GM18861 (cell line): Measurements from ENCODE around the gene TCEANC2.
A peak's percentile ranks its signal among the peaks of the same experiment; 100 is the strongest.
"Not testable (repeated sequence)": the region's sequence is repeated elsewhere in the genome, so short reads cannot be mapped to it uniquely, and the experiment has no call there.

Experiments used
- ATAC-seq: cut with Tn5 transposase; IDR thresholded peaks from one replicate; pipeline ENCODE4 v1.9.1; 2021; ENCODE audit not compliant: unreplicated experiment

The TCEANC2 gene

DNA sequence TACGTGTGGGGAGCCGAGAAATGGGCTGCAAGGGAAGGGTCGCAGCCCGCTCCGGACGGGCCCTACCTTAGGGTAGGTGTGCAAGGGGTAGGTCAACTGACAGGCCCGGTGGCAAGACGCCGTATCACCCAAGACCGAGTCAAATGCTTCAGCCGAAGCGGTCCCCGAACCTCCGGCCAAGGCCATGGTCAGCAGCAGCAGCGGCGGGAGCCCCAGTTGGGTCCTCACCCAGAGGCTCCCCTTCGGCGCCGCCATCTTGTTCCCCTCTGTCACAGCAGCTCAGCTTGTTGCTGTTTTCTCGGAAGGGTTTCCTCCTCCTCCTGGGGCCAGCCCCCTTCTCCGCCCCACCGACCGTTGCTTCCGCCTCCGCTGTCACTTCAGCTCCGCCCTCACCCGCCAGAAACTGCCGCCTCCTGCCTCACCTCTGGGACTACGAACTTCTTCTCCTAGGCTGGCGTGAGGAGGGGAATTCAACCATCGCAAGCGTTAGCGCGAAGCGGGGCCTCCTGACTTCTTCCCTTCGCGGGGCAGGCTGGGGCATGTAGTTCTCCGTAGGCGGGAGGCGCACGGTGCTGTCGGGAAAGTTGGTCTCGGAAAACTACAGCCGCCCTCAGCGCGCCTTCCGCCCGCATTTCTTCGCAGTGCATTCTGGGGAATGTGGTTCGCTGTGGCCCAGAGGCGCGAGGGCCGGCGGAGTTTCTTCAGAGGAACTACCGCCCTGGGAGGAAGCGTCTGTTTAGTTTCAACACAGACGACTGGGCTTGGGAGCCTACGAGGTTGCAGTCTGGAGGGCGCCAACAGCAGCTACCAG lies at the start of gene TCEANC2, which contains the start of gene TMEM59:
TCEANC2 (plus strand) TSS at position 675 of the 811 bp plus-strand sequence. CDS start 815 bp downstream, outside the sequence.
TMEM59 (minus strand) TSS at position 271 of the 811 bp plus-strand sequence; CDS start at position 255, 16 bp downstream.
- peak; percentile 90 for ATAC-seq

DNA sequence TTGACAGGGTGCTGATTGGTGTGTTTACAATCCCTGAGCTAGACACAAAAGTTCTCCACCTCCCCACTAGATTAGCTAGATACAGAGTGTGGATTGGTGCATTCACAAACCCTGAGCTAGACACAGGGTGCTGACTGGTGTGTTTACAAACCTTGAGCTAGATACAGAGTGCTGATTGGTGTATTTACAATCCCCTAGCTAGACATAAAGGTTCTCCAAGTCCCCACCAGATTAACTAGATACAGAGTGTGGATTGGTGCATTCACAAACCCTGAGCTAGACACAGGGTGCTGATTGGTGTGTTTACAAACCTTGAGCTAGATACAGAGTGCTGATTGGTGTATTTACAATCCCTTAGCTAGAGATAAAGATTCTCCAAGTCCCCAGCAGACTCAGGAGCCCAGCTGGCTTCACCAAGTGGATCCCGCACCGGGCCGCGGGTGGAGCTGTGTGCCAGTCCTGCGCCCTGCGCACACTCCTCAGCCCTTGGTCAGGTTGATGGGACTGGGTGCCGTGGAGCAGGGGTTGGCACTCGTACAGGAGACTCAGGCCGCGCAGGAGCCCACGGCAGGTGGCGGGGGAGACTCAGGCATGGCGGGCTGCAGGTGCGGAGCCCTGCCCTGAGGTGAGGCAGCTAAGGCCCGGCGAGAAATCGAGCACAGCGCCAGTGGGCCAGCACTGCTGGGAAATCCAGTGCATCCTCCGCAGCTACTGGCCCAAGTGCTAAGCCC lies 49.5 kb upstream of the TCEANC2 start:
- ATAC-seq = not testable (repeated sequence)

DNA sequence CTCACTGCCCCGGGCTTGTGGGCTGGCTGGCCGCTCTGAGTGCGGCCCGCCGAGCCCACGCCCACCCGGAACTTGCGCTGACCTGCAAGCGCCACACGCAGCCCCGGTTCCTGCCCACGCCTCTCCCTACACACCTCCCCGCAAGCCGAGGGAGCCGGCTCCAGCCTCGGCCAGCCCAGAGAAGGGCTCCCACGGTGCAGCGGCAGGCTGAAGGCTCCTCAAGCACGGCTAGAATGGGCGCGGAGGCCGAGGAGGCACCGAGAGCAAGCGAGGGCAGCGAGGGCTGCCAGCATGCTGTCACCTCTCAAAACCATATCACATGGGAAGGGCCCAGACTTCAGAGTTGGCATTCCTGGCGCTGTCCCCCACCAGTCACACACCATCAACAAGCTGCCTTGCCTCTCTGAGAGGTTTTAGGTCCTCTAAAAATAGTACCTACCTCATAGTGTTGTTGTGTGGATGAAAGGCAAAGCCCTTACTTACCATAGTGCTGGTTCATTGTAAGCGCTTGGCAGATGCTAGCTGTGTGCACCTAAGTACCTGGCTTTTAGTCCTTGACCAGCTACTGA lies 48.8 kb upstream of the TCEANC2 start:
- no peak for ATAC-seq

DNA sequence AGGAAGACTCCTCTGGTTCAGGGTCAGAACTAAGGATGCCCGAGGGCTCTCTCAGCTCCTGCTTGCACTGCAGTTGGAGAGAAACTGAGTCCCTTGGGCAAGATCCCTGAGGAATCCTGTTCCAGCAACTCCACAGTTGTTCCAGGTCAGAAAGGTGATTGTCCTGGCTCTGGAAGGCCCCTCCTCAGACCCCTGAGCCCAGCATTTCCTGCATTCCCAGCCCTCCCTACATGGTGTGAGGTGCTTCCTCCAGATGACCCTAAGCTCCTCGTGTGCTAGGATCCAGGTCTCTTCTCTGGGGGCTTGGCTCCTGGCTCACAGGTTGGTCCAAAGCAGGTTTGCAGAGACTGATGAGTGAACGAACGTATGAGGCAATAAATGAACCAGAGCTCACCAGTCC lies 46.9 kb upstream of the TCEANC2 start:
- no peak for ATAC-seq

DNA sequence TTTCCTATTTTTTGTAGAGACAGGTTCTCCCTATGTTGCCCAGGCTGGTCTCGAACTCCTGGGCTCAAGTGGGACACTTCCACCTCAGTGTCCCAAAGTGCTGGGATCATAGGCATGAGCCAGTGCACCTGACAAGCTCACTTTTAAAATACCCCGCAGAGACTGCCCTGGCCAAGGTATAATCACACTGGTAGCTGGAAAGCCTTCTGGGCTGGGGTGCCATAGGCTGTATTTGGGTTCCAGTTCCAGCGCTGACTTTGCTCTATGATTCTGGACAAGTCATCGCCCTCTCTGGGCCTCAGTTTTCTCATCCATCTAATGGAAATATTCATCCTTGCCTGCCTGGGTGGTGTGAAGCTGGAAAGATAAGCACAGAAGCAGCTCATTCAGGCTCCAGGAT lies 45.8 kb upstream of the TCEANC2 start:
- no peak for ATAC-seq

DNA sequence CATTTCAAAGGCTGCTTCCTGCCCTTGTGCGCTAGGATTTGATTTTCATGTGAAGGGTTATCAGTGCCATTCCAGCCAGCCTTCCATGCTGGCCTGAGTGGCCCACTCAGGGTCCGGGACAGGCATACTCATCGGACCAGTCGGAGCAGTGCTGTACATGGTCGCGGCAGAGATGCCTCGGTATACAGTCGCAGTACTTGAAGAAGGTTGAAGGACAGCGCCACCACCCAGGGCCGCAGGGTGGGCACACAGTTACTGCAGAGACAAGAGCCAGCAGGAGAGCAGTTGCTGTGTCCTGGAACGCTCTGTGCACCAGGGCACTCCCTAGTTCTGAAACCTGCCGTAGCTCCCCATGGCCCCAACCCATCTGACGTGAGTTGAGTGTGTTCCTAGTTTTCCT lies 44.5 kb upstream of the TCEANC2 start:
- ATAC-seq = no peak

DNA sequence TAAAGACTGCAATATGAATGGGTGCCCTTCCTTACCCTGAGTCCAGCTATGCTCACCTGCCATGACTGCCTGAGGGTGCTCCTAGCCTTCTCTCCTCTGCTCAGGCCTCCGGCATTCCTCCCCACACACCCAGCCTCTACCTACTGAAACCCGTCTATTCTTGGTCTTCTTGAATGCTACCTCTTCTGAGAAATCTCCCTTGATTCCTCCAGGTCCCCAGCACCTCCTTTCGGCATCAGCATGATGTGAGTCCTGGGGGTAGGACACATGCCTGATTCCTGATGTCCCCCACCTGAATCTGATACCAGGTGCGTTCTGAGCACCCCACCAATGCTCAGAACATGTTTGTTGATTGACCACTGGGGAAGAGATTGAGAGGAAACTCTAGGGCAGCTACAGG lies 44.0 kb upstream of the TCEANC2 start:
- ATAC-seq = no peak

DNA sequence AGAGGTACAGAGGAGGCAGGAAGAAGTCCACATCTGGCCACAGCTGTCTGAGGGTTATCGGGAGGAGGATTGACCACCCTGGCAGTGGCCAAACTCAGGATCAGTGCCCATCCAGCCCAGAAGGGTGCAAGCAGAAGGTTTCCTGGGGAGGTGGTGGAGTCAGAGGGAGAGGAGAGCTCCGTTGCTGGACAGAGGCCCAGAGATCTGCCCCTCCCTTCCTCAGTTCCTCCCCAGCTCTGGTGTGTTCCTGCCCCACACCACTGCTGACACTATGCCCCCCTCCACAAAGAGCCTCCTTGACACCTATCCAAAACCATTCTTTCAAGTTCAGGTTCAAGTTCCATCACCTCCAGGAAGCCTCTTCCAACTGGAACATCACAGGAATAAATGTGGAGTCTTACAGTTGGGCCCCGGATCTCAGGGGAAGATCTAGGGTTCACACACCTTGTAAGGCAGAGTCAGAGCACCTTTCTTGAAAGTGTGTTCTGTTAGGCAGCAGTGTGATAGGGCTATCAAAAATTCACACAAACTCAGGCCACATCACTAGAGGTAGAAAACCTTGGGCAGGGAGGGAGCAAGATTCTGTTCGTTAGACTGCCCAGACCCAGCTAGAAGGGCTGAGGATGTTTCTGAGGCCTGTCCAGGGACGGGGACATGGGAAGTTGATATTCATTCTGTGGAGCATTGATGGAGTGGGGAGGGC lies 42.8 kb upstream of the TCEANC2 start:
- no peak for ATAC-seq

DNA sequence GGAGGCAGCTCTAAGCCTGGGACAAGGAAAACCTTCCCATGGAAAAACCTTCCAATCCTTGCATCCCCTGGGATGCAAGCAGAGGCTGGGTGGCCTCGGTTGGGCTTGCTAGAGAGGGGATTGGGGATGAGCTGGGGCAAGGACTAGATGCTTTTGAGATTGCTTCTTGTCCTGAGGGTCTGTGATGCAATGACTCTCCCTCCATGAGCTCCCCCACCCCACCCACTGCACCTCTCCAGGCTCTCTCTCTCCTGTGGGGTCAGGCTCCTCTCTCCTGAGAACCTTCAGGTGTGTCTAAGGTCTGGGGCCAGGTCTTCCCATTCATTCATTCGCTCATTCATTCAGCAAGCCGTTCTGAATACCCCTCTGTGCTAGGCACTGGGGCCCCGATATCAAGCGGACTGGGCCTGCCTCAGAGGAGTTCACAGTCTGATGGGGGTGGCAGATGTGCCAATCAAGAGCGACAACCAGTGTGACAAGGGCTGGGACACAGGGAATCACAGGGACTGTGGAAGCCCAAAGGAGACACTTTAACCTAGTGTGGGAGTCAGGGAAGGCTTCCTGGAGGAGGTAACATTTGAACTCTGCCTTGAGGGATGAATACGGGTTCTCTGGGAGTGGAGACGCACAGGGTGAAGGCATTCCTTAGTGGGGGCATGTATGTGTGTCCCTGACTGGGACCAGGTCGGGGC lies 41.9 kb upstream of the TCEANC2 start:
- ATAC-seq = no peak

DNA sequence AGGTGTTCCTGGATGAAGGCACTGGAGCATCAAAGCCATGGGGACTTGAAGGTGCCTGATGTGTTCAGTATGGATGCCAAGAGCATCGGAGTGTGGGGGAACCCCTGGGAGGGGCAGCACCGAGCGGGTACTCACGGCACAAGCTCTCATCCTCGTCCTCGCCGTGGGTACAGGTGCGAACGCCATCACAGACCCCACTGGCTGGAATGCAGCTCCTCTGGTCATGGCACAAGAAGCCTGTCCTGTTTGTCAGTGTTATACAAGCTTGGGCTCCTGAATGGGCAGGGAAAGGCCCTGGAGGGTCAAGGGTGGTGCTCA lies 41.4 kb upstream of the TCEANC2 start:
- no peak for ATAC-seq

DNA sequence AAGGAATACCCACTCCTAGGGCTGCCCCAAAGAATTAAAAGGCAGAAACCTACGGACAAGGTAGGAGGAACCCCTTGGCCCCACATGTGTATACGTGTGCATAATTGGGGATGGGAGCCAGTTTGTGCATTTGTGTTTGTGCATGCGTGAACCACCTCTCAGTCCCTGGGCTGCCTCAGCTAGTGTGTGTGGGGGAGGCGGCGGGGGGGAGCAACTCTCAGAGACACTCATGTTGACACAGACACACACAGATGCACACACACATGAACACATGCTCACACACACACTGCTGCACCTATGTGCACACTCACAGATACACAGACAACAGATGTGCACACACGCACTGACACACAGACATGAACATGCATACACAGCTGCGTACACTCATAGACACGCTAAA lies 40.5 kb upstream of the TCEANC2 start:
- no peak for ATAC-seq

DNA sequence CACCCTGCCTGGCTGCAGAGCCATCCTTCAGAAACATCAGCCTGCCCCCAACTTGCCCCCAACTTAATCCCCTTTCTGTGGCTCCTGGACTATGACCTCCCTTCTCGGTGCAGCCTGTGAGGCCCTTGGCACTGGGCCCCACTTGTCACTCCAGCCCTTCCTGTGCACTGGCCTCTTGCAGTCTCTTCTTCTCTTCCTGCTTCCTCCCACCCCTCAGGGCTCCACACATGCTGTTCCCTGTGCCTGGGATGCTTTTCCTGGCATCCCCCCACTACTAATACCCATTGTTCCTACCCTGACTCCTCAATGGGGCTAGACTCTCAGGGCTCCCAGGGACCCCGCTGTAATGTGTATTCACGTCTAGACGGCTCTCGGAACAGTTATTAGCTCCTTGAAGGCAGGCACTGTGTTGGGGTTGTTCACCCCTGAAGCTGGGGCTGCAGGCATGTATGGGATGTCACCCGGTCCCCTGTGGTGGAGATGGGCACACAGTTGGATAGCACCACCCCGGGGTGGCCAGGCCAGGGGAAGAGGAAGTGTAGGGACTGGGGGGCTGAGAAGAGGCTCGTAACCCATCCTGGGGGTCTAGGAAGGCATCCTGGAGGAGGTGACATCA lies 39.9 kb upstream of the TCEANC2 start:
- no peak for ATAC-seq

DNA sequence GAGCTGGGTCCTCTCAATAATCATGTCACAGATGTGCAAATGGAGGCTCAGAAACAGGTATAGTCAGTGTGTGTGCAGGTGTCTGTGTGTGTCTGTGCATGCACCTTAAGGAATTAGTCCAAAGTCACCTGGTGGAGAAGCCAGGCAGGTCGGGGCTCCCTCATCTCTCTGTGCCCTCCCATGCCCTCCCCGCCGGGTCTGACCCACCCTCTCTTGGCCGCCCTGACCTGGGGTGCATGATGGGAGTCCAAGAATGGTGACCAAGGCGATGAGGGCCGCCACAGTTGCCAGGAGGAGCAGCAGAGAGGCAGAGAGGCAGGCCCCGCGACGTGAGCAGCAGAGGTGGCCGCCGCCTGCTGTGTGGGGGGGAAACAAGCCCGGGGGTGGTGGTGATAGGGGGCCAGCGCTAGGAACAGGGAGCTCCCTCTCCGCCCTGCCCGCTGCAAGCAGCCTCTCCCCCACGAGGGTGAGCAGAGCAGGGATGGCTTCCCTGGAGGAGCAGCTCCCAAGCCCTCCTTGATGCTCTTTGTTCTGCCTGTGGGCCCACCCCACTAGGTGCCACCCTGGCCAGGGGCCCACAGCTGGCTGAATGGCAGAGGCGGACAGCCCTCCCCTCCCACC lies 39.3 kb upstream of the TCEANC2 start:
- ATAC-seq = no peak

DNA sequence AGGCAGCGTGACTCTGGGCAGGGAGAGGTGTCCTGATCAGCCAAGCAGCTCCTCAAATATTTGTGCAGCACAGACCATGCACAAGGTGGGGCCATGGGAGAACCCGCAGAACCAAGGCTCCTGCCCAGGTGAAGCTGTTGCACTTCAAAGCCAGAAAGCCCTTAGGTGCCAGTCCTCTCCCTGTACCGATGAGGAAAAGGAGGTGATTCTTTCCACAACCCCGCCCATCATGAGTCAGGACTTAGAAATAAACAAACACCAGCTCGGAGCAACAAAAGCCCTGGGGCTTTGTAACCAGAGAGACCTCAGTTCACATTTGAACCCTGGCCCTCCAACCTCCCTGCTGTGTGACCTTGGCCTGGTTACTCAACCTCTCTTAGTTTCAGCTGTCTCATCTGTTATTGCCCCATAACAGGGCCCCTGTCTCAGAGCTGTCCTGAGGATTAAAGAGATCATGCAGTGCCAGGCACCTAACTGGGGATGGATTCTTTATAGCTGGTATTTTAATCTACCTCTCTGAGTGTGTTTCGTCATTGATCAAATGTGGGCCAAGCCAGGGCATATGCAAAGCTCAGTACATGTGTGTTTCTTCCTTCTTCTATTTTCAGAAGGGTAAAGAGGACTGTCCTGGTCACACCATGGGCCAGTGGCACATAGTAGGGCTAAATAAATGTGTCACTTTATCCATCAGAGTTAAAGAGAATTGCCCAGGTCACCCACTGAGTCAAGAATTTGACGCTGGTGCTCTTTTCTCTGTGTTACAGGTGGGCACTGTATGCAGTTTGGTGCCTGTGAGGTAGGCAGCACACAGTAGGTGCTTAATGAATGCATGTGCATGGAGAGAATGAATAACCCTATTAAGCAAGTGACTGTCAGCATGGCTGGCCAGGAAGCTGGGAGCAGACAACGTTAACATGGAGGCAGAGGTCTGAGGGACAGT lies 36.8 kb upstream of the TCEANC2 start:
- no peak for ATAC-seq

DNA sequence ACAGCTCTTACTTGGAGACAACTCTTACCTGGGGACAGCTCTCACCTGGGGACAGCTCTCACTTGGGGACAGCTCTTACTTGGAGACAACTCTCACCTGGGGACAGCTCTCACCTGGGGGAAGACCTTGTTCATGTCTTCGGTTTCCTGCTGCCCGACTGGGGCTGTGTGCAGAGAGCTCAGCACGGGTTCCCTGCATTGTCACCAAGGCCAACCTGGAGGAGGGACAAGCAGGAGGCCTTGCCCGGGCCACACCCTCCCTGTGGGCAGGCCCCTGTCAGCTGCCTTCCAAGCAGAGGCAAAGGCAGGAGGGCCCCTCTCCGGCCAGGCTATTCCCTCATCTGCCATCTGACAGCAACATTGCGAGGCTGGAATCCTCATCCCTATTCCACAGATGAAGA lies 35.4 kb upstream of the TCEANC2 start, which contains the start of gene LDLRAD1:
LDLRAD1 (minus strand) TSS at position 208 of the 400 bp plus-strand sequence; CDS start at position 134, 74 bp downstream.
- no peak for ATAC-seq

DNA sequence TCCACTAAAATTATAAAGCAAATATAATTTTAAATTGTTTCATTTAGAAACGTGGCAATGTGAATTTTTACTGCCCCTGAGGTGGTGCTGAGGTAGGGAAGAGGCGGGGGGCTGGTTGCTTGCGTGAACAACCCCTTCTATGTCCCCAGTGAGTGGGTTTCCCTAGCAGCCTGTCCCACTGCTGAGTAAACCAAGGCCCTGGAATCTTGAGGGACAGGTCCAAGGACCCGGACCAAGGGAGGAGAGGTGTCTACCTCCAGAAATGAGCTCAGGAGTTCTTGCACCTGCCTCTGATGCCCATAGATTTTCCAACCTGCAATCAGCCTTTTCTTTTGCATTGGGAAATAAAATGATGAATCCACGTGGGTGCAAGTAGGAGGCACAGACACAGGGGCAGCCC lies 34.8 kb upstream of the TCEANC2 start:
- no peak for ATAC-seq

DNA sequence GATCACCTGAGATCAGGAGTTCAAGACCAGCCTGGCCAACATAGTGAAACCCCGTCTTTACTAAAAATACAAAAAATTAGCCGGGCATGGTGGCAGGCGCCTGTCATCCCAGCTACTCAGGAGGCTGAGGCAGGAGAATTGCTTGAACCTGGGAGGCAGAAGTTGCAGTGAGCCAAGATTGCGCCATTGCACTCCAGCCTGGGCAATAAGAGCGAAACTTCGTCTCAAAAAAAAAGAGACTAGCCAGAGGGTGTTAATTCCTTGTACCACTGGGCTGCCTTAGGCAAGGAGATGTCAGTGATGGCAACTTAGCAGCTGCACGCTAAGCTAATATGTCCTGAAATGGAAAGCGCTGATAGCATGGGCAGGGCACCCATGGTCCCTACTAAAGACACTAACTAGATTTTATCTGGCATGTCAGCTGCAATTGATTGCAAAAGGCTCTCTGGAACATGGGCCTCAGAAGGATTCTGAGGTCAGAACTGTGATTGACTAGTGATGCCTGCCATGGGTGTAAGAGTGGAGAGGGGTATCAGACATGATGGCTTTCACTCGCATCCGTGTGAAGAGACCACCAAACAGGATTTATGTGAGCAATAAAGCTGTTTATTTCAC lies 33.7 kb upstream of the TCEANC2 start:
- not testable (repeated sequence) for ATAC-seq

DNA sequence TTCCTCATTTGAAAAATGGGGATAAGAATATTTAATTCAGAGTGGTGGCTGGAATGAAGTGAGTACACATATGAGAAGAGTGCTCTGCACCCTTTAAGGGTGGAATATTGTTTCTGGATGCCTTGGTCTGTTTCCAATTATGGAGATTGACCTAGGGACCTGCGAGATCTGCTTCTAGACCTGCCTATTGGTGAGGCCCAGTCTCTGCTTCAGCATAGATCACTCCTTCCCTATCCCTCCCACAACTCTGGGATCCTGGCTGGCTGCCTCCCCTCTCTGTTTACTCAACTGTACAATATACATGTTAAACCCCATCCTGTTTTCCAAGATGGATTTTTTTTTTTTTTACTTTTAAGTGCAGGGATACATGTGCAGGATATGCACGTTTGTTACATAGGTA lies 29.1 kb upstream of the TCEANC2 start:
- ATAC-seq = no peak
